Keratinocyte (primary cell): ENCODE data around the gene RRAGD. TPM values are rescaled to one million over a fixed set of nuclear protein-coding genes. Genes with fewer than 3 reads are reported as not detected.

Experiments used
- DNase-seq: peaks from one replicate; pipeline ENCODE4 v3.0.0-alpha.2; 2011; ENCODE audit warnings: low read depth, missing footprints, low spot score
- FAIRE-seq: peaks from 2 replicates; lab custom pipeline; 2011; peaks lifted over from hg19 to GRCh38; lab: Jason Lieb, UNC
- H2AFZ ChIP-seq: 2 replicates; pipeline ENCODE4 v1.6.0; 2012; ENCODE audit warnings: low read length, control low read depth, inconsistent platforms; ENCODE audit not compliant: control insufficient read depth
- H3K27ac ChIP-seq: 2 replicates; pipeline ENCODE4 v1.5.1; 2011; ENCODE audit warnings: low read length; ENCODE audit not compliant: control insufficient read depth, insufficient read depth
- H3K27me3 ChIP-seq: 3 replicates; pipeline ENCODE4 v1.6.0; 2011; ENCODE audit warnings: low read length; ENCODE audit not compliant: control insufficient read depth, insufficient read depth; ENCODE audit errors: extremely low read depth
- H3K36me3 ChIP-seq, 2 experiments: 2 replicates in 1 of 2; 3 replicates in 1 of 2; pipeline ENCODE4 v1.5.1; 2011; ENCODE audit warnings: low read length in 2 of 2, mild to moderate bottlenecking in 1 of 2; ENCODE audit not compliant: control insufficient read depth in 2 of 2, insufficient read depth in 2 of 2; ENCODE audit errors: extremely low read depth in 1 of 2
- H3K4me1 ChIP-seq: 3 replicates; pipeline ENCODE4 v1.5.1; 2011; ENCODE audit warnings: low read length; ENCODE audit not compliant: control insufficient read depth, insufficient read depth; ENCODE audit errors: extremely low read depth
- H3K4me2 ChIP-seq: 3 replicates; pipeline ENCODE4 v1.6.0; 2011; ENCODE audit warnings: low read depth, low read length; ENCODE audit not compliant: control insufficient read depth, insufficient read depth; ENCODE audit errors: extremely low read depth
- H3K4me3 ChIP-seq, 3 experiments: fragments of 200-600 bp in 1 of 3; sonication (generic) in 1 of 3; 2 replicates in 2 of 3; 3 replicates in 1 of 3; pipeline ENCODE4 v1.5.1; 2011 to 2016; ENCODE audit warnings: low read length in 3 of 3, mild to moderate bottlenecking in 3 of 3, control low read depth in 2 of 3, inconsistent platforms in 1 of 3, low read depth in 1 of 3, mixed read lengths in 1 of 3, mixed run types in 1 of 3, moderate library complexity in 1 of 3; ENCODE audit not compliant: control insufficient read depth in 2 of 3, insufficient read depth in 2 of 3; ENCODE audit errors: extremely low read depth in 1 of 3
- H3K79me2 ChIP-seq: 2 replicates; pipeline ENCODE4 v1.6.0; 2012; ENCODE audit warnings: low read length; ENCODE audit not compliant: control insufficient read depth, insufficient read depth
- H3K9ac ChIP-seq: 3 replicates; pipeline ENCODE4 v1.6.0; 2011; ENCODE audit warnings: low read length; ENCODE audit not compliant: control insufficient read depth, insufficient read depth; ENCODE audit errors: extremely low read depth
- H3K9me1 ChIP-seq: 3 replicates; pipeline ENCODE4 v1.6.0; 2011; ENCODE audit warnings: low read length; ENCODE audit not compliant: control insufficient read depth, insufficient read depth; ENCODE audit errors: extremely low read depth
- H3K9me3 ChIP-seq: 2 replicates; pipeline ENCODE4 v1.5.1; 2012; ENCODE audit warnings: low read depth, low read length; ENCODE audit not compliant: control insufficient read depth
- H4K20me1 ChIP-seq: 3 replicates; pipeline ENCODE4 v1.6.0; 2011; ENCODE audit warnings: low read length; ENCODE audit not compliant: control insufficient read depth, insufficient read depth; ENCODE audit errors: extremely low read depth
- CTCF ChIP-seq, 3 experiments: IDR thresholded peaks in 1 of 3; conservative IDR thresholded peaks in 1 of 3; optimal IDR thresholded peaks in 1 of 3; 2 replicates in 2 of 3; 3 replicates in 1 of 3; pipeline versions ENCODE3 to v1.5.1; 2011; ENCODE audit warnings: low read length in 3 of 3, mild to moderate bottlenecking in 3 of 3, moderate library complexity in 2 of 3, control low read depth in 1 of 3, inconsistent platforms in 1 of 3; ENCODE audit not compliant: insufficient read depth in 2 of 3; ENCODE audit errors: extremely low read depth in 1 of 3
- EZH2 ChIP-seq: IDR thresholded peaks from one replicate; pipeline ENCODE4 v1.6.1; 2012; ENCODE audit warnings: inconsistent platforms, mild to moderate bottlenecking, low read length, moderate library complexity
- dilution Hi-C: fragments of 300-500 bp; cut with MboI; formaldehyde crosslinking; loops from one replicate; pipeline ENCODE4 v1.7.0; 2020; ENCODE audit warnings: low sequenced_read_pairs; ENCODE audit not compliant: extremely low pct_ligation_motif_present
- polyA plus RNA-seq, 5 experiments: library from polyadenylated mRNA; depleted of rRNA in 3 of 5; stranded (reverse) in 3 of 5; stranded (forward) in 1 of 5; unstranded in 1 of 5; fragments of >200 nt; gene quantifications; 1 replicate in 1 of 5; 2 replicates in 3 of 5; 3 replicates in 1 of 5; pipeline versions ENCODE4 v1.2.1 to v1.2.3, GENCODE V29; 2011 to 2012; ENCODE audit warnings: missing spikeins in 2 of 5, low read depth in 1 of 5, low replicate concordance in 1 of 5

The RRAGD gene
- polyA plus RNA-seq, 1 donor (not counting 4 experiments of a cell fraction or from before 2014, with no cell fraction given): 0.18 TPM

- dilution Hi-C loops: no loop called here
- Histone ChIP-seq H3K9ac (no peak overlapping the region), H3K9me3 (no peaks in the 10 kb centered on the region), H2AFZ (no peak overlapping the region), H3K79me2 (no peaks in the 10 kb centered on the region), H3K36me3 (no peaks in the 10 kb centered on the region), H3K4me3 (no peak overlapping the region), H3K9me1 (no peaks in the 10 kb centered on the region), H3K4me1 (no peaks in the 10 kb centered on the region), H3K27ac (no peak overlapping the region), H3K4me2 (no peak overlapping the region), H4K20me1 (no peaks in the 10 kb centered on the region), H3K27me3 (peaks cover 6% of the 10 kb centered on the region)
- DNase-seq (no peak), FAIRE-seq (no peak)
- TF ChIP-seq CTCF (optimal IDR thresholded peaks at IDR 0.05 in 1 of 3, IDR thresholded peaks at IDR 0.05 in 1 of 3, conservative IDR thresholded peaks at IDR 0.05 in 1 of 3; ENCODE audit: extremely low read depth in 1 of 3, insufficient read depth in 2 of 3, low read length in 3 of 3): no peak
- no peak for TF ChIP-seq EZH2
Measured at GRCh38 chr6:89400912-89401399, 11.1 kb downstream of the RRAGD start.

DNA sequence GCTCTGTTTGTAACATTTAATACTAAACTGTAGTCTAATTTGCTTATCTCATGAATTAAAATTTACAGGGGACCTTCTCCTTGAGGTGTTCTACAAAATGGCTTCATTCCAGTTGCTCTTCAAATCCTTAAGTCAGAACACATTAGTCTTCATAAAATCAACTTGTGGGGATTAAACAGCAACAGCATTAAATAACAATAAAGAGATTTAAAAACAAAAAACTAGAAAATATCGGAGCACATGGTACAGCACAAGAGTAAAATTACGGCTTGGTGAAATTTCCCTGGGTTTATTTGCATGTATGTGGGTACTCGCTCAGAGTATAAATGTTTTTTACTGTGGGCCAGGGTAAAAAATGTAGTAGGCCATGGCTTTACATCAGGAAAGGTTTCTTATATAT, 12.0 kb downstream of the RRAGD start:
- Histone ChIP-seq H3K36me3 (no peaks in the 10 kb centered on the region), H3K4me1 (no peaks in the 10 kb centered on the region), H3K4me3 (no peak overlapping the region), H3K27me3 (peaks cover 6% of the 10 kb centered on the region), H3K27ac (no peak overlapping the region), H3K9me3 (no peaks in the 10 kb centered on the region), H4K20me1 (no peaks in the 10 kb centered on the region), H3K9ac (no peak overlapping the region), H3K79me2 (no peaks in the 10 kb centered on the region), H2AFZ (no peak overlapping the region), H3K9me1 (no peaks in the 10 kb centered on the region), H3K4me2 (no peak overlapping the region)
- FAIRE-seq (no peak), DNase-seq (no peak)
- TF ChIP-seq EZH2: no peak
- no peak for TF ChIP-seq CTCF (optimal IDR thresholded peaks at IDR 0.05 in 1 of 3, IDR thresholded peaks at IDR 0.05 in 1 of 3, conservative IDR thresholded peaks at IDR 0.05 in 1 of 3; ENCODE audit: extremely low read depth in 1 of 3, insufficient read depth in 2 of 3, low read length in 3 of 3)
- dilution Hi-C loops: no loop called here
